Measurements from ENCODE around the gene GASK1B.

DNA sequence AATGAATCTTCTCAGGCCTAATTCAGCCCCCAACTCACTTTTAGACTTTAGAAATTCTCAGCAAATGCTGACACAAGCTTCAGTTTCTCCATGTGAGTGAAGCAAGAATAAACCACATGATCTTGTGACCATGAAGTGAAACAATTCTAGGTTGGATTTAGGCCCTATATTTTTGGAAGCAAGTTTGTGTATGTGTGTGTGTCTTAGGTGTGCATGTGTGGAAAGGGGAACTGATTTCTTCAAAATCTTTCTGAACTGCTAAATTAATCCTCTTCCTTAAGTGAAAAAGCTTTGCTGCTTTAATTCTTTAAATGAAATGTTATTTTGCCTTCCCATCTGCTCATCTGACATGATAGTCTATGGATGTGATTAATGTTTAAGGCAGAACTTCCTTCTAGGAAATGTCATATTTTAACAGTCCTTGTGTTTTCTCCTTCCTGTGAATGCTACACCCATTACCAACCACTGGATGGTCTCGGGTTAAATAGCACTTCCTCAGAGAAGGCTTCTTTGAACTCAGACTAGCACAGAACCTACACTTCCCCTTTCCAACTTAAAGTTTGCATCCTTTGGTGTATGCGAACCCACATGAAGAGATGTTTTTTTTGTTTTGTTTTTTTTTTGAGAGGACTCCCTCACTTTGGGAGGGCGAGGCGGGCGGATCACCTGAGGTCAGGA lies 36.3 kb upstream of the GASK1B start:
- TF ChIP-seq, protein P1, sequence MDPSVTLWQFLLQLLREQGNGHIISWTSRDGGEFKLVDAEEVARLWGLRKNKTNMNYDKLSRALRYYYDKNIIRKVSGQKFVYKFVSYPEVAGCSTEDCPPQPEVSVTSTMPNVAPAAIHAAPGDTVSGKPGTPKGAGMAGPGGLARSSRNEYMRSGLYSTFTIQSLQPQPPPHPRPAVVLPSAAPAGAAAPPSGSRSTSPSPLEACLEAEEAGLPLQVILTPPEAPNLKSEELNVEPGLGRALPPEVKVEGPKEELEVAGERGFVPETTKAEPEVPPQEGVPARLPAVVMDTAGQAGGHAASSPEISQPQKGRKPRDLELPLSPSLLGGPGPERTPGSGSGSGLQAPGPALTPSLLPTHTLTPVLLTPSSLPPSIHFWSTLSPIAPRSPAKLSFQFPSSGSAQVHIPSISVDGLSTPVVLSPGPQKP (IDR thresholded peaks at IDR 0.05; ENCODE audit: borderline replicate concordance, low read depth, low read length): no peak
- TF ChIP-seq, protein P2, sequence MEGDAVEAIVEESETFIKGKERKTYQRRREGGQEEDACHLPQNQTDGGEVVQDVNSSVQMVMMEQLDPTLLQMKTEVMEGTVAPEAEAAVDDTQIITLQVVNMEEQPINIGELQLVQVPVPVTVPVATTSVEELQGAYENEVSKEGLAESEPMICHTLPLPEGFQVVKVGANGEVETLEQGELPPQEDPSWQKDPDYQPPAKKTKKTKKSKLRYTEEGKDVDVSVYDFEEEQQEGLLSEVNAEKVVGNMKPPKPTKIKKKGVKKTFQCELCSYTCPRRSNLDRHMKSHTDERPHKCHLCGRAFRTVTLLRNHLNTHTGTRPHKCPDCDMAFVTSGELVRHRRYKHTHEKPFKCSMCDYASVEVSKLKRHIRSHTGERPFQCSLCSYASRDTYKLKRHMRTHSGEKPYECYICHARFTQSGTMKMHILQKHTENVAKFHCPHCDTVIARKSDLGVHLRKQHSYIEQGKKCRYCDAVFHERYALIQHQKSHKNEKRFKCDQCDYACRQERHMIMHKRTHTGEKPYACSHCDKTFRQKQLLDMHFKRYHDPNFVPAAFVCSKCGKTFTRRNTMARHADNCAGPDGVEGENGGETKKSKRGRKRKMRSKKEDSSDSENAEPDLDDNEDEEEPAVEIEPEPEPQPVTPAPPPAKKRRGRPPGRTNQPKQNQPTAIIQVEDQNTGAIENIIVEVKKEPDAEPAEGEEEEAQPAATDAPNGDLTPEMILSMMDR (conservative IDR thresholded peaks at IDR 0.05; ENCODE audit: low read depth, low read length): no peak
- TF ChIP-seq SMC3 (IDR thresholded peaks at IDR 0.05; ENCODE audit: low read depth, low read length) (no peak), CHD1 (IDR thresholded peaks at IDR 0.05; ENCODE audit: low read depth, low read length) (no peak), MAZ (IDR thresholded peaks at IDR 0.05; ENCODE audit: borderline replicate concordance, low read depth, low read length) (no peak), POLR2A (IDR thresholded peaks at IDR 0.05; ENCODE audit: low read depth, low read length) (no peak), RAD21 (IDR thresholded peaks at IDR 0.05; ENCODE audit: low read length) (no peak), FOS (IDR thresholded peaks at IDR 0.05; ENCODE audit: low read depth, low read length) (no peak), MXI1 (IDR thresholded peaks at IDR 0.05; ENCODE audit: borderline replicate concordance, low read depth, low read length) (no peak), CEBPB (IDR thresholded peaks at IDR 0.05; ENCODE audit: low read depth, low read length) (no peak), RFX5 (IDR thresholded peaks at IDR 0.05; ENCODE audit: low read depth, low read length) (no peak)
- TF ChIP-seq, protein P3, sequence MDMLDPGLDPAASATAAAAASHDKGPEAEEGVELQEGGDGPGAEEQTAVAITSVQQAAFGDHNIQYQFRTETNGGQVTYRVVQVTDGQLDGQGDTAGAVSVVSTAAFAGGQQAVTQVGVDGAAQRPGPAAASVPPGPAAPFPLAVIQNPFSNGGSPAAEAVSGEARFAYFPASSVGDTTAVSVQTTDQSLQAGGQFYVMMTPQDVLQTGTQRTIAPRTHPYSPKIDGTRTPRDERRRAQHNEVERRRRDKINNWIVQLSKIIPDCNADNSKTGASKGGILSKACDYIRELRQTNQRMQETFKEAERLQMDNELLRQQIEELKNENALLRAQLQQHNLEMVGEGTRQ (IDR thresholded peaks at IDR 0.05; ENCODE audit: low read depth, low read length): no peak
